Measurements from ENCODE around the gene DMPK. TPM values are rescaled to one million over a fixed set of nuclear protein-coding genes. Genes with fewer than 3 reads are reported as not detected.

DMPK gene
- total and polyA plus RNA-seq, 2 donors from 2014 or later = 31.3 to 63.0 TPM

- Histone ChIP-seq H3K9ac (ENCODE audit: low read length in 3 of 3) (peak overlapping the region in 2 of 3 donors; percentile 12 to 40), H3K36me3 (ENCODE audit: control insufficient read depth in 2 of 3, insufficient read depth in 3 of 3, low read length in 3 of 3) (peaks cover 0 to 2% (median 0%) of the 10 kb centered on the region in 3 donors), H3K27ac (ENCODE audit: low read depth in 2 of 2, low read length in 2 of 2) (peak overlapping the region; percentile 92 to 94), H3K27me3 (ENCODE audit: control insufficient read depth, insufficient read depth, low read length) (no peaks in the 10 kb centered on the region), H3K4me3 (ENCODE audit: low read length in 3 of 3) (peak overlapping the region; percentile 40 to 69 (median 58)), H3K4me1 (ENCODE audit: control insufficient read depth in 2 of 3, insufficient read depth in 2 of 3, low read depth in 1 of 3, low read length in 3 of 3) (peaks cover 0 to 17% (median 12%) of the 10 kb centered on the region in 3 donors), H3K9me3 (ENCODE audit: control insufficient read depth in 2 of 3, insufficient read depth in 1 of 3, low read length in 3 of 3) (no peaks in the 10 kb centered on the region)
- intact Hi-C loops (cut with DNase I) = no loop called here
- no peak for TF ChIP-seq CTCF (IDR thresholded peaks at IDR 0.05; ENCODE audit: borderline replicate concordance, extremely low read depth, insufficient read depth)
- FAIRE-seq (no peak), DNase-seq (peak in 2 of 5 donors; percentile 89 to 92)
Observed at GRCh38 chr19:45769821-45770191, 12.5 kb downstream of the DMPK start.

GRCh38 chr19:45768984-45769782 is 13.1 kb downstream of the DMPK start, which contains the start of gene SIX5:
SIX5 (minus strand) TSS chr19:45769252; CDS start chr19:45768844, 408 bp downstream.
- peaks cover 0 to 2% (median 0%) of the 10 kb centered on the region in 3 donors for H3K36me3 ChIP-seq (ENCODE audit: control insufficient read depth in 2 of 3, insufficient read depth in 3 of 3, low read length in 3 of 3)
- intact Hi-C loops (cut with DNase I) = no loop called here
- no peak for FAIRE-seq
- H3K4me1 ChIP-seq (ENCODE audit: control insufficient read depth in 2 of 3, insufficient read depth in 2 of 3, low read depth in 1 of 3, low read length in 3 of 3) = peaks cover 0 to 15% (median 12%) of the 10 kb centered on the region in 3 donors
- peak; percentile 99 to 100 (median 99) for DNase-seq
- H3K27me3 ChIP-seq (ENCODE audit: control insufficient read depth, insufficient read depth, low read length) = no peaks in the 10 kb centered on the region
- H3K9me3 ChIP-seq (ENCODE audit: control insufficient read depth in 2 of 3, insufficient read depth in 1 of 3, low read length in 3 of 3) = no peaks in the 10 kb centered on the region
- H3K9ac ChIP-seq (ENCODE audit: low read length in 3 of 3) = peak within 1 kb of the TSS; percentile 75 to 86 (median 80)
- peak within 1 kb of the TSS; percentile 97 to 99 for H3K27ac ChIP-seq (ENCODE audit: low read depth in 2 of 2, low read length in 2 of 2)
- H3K4me3 ChIP-seq (ENCODE audit: low read length in 3 of 3) = peak within 1 kb of the TSS; percentile 82 to 86 (median 83)
- TF ChIP-seq CTCF (IDR thresholded peaks at IDR 0.05; ENCODE audit: borderline replicate concordance, extremely low read depth, insufficient read depth) = no peak

GRCh38 chr19:45768655-45768983 is 13.7 kb downstream of the DMPK start:
- Histone ChIP-seq H3K9me3 (ENCODE audit: control insufficient read depth in 2 of 3, insufficient read depth in 1 of 3, low read length in 3 of 3) (no peaks in the 10 kb centered on the region), H3K4me1 (ENCODE audit: control insufficient read depth in 2 of 3, insufficient read depth in 2 of 3, low read depth in 1 of 3, low read length in 3 of 3) (peaks cover 0 to 20% (median 12%) of the 10 kb centered on the region in 3 donors), H3K27ac (ENCODE audit: low read depth in 2 of 2, low read length in 2 of 2) (peak overlapping the region; percentile 97 to 99), H3K9ac (ENCODE audit: low read length in 3 of 3) (peak overlapping the region; percentile 75 to 84 (median 78)), H3K27me3 (ENCODE audit: control insufficient read depth, insufficient read depth, low read length) (no peaks in the 10 kb centered on the region), H3K4me3 (ENCODE audit: low read length in 3 of 3) (peak overlapping the region; percentile 82 to 86 (median 83)), H3K36me3 (ENCODE audit: control insufficient read depth in 2 of 3, insufficient read depth in 3 of 3, low read length in 3 of 3) (peaks cover 0 to 2% (median 0%) of the 10 kb centered on the region in 3 donors)
- DNase-seq (peak in 1 of 5 donors; percentile 88), FAIRE-seq (no peak)
- intact Hi-C loops (cut with DNase I) = no loop called here
- TF ChIP-seq CTCF (IDR thresholded peaks at IDR 0.05; ENCODE audit: borderline replicate concordance, extremely low read depth, insufficient read depth) = no peak

Measured in kidney (tissue), 14 donors.